ENCODE results near the gene INTS4.
"Not testable (repeated sequence)": the region's sequence is repeated elsewhere in the genome, so short reads cannot be mapped to it uniquely, and the experiment has no call there.

Gene INTS4, protein sequence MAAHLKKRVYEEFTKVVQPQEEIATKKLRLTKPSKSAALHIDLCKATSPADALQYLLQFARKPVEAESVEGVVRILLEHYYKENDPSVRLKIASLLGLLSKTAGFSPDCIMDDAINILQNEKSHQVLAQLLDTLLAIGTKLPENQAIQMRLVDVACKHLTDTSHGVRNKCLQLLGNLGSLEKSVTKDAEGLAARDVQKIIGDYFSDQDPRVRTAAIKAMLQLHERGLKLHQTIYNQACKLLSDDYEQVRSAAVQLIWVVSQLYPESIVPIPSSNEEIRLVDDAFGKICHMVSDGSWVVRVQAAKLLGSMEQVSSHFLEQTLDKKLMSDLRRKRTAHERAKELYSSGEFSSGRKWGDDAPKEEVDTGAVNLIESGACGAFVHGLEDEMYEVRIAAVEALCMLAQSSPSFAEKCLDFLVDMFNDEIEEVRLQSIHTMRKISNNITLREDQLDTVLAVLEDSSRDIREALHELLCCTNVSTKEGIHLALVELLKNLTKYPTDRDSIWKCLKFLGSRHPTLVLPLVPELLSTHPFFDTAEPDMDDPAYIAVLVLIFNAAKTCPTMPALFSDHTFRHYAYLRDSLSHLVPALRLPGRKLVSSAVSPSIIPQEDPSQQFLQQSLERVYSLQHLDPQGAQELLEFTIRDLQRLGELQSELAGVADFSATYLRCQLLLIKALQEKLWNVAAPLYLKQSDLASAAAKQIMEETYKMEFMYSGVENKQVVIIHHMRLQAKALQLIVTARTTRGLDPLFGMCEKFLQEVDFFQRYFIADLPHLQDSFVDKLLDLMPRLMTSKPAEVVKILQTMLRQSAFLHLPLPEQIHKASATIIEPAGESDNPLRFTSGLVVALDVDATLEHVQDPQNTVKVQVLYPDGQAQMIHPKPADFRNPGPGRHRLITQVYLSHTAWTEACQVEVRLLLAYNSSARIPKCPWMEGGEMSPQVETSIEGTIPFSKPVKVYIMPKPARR

DNA sequence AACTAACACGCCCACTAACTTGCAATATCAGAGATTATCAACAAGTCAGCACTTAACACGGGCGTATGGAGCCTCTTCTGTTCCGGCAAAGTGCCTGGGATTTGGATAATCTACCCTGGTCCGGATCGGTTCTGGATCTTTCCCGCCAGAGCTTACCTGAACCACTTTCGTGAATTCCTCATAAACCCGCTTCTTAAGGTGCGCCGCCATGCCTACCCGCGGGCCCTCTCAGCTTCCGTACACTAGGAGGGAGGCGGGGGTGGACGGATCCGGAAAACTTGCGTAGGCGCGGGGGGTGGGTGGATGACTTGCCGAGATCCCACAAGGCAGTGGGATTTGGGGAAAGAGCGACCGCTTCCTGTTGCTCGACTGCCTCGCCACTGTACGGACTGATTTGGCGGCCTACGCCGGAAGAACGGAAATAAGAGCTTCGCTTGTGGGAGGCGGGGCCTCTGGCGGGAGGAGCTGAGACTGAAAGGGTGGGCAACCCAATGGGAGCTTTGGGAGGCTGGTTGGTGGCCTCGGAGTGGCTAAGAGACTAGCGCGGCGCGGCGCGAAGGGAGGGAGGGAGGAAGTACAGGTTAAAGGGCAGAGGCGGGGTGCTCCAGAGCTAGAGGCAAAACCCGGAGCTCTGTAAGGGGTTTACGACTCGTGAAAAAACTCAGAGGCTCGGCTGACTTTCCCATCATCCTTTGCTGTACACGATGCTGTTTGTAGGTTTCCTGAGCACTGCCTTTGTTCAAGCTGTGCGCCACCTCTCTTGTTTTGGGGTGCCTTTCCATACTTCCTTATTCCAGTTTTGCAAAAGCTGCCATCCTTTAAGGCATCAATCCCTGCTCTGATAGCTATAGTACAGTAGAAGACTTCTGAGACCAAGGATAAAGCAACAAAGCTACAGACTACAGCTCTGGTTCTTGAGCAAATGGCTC lies at the start of gene INTS4:
Gene INTS4 (minus strand): TSS at position 235 of the 929 bp plus-strand sequence. CDS start 25 bp downstream, at position 210.
- peak; percentile 98 for DNase-seq

DNA sequence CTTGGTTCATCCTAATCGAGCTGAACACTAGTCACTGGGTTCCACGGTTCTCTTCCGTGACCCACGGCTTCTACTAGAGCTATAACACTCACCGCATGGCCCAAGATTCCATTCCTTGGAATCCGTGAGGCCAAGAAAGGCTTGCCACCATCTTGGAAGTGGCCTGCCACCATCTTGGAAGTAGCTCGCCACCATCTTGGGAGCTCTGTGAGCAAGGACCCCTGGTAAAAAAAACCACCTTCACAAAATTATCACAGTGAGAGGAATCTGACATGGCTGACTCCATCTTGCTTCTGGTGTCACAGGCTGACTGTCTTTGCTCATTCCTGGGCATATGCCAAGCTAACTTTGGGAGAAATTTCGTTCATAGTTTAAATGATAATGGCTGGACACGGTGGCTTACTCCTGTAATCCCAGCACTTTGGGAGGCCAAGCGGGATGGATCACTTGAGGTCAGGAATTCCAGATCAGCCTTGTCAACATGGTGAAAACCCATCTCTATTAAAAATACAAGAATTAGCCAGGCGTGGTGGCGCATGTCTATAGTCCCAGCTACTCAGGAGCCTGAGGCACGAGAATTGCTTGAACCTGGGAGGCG lies 47.5 kb upstream of the INTS4 start:
- DNase-seq = no peak

GRCh38 chr11:78041380-78041719 lies 46.9 kb upstream of the INTS4 start:
- DNase-seq = not testable (repeated sequence)

DNA sequence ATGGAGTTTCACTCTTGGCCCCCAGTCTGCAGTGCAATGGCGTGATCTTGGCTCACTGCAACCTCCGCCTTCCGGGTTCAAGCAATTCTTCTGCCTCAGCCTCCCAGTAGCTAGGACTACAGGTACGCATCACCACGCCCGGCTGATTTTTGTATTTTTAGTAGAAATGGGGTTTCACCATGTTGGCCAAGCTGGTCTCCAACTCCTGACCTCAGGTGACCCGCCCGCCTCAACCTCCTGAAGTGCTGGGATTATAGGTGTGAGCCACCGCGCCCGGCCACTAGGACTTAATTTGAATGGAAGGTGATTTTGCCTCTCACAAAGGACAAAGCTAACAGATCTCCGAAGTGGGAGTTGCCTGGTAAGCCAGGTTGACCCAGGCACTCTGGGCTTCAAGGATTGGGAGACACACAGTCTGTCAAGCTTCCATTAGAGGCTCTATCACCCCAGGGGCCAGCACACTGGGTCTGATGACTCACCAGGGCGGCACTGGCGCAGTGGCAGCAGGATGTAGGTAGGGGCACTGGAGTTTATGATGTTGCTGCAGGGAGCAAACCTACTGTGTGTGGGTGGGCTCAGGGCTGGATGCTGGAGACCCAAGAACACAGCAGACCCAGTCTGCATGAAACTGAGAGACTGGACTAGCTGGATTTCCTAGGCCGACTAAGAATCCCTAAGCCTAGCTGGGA lies 46.4 kb upstream of the INTS4 start:
- DNase-seq = no peak

DNA sequence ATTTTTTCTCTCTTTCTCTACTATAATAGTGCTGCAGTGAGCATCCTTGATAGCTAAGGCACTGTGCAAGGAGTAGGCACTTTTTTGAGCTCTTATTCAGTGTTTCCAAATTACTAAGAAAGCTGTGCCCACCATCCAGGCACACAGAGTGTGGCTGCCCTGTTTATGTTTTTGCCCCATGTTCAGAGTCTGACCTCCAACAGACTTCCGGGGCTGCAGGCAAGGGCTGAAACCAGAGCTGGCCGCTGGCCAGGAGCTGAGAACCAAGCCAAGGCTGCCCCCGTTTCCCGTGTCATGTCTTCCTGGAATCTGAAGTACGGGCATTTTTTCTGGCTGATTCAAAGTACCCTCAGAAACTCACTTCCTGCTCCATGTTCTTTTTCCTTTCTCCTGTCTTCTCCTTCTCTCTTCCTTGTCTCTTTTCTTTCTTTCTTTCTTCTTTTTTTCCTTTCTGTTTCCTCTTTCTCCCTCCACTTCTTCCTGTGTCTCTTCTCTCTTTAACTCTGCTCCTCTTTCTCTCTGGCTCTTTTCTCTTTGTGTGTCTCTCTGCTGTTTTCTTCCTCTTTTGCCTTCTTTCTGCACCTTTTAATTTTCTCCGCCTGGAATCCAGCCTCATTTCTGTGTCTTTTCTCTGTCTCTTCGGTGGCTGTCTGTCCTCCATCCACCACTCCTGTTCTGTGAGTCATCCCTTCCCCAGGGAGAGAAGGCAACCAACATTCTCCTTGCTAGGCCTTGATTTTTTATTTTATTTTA lies 45.6 kb upstream of the INTS4 start:
- no peak for DNase-seq

DNA sequence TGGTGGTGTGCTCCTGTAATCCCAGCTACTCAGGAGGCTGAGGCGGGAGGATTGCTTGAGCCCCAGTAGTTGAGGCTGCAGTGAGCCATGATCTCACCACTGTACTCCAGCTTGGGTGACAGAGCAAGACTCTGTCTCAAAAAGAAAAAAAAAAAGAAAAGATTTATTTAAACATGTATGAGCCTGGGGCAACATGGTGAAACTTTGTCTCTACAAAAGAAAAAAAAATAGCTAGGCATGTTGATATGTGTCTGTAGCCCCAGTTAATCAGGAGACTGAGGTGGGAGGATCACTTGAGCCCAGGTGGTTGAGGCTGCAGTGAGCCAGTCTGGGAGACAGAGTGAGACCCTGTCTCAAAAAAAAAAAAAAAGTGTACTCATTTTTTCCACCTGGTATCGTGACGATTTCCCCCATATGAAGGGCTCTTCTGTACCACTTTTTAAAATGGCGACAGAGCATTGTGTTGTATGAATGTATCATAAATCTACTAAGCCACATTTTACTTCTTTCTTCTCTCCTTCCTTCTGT lies 45.0 kb upstream of the INTS4 start:
- DNase-seq = no peak

DNA sequence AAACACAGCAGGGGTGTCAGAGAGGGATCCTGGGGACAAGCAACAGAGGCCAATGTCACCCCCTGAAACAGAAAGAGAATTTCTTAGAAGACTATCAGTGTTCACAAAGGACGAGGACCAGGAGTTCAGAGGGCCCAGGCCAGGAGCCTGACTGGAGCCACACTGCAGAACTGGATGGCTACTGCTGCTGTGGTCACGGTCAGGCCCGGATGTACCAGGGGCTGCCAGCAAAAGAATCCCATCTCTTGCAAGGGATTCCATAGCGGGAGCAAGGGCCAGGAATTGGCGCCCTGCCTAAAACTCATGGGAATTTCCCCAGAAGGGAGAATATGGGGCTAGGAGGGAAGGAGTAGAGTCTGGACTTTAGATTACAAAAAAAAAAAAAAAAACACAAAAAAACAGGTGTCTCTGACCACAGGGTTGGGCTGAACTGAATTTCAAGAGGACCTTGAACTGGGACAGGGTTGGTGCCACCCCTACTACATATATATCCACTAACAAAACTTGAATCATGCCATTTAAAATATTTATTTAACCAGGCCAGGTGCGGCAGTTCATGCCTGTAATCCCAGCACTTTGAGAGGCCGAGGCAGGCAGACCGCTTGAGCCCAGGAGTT lies 44.3 kb upstream of the INTS4 start:
- no peak for DNase-seq

GRCh38 chr11:78037825-78038620 lies 43.6 kb upstream of the INTS4 start:
- DNase-seq = no peak

GRCh38 chr11:78037056-78037455 lies 42.6 kb upstream of the INTS4 start:
- DNase-seq = no peak

DNA sequence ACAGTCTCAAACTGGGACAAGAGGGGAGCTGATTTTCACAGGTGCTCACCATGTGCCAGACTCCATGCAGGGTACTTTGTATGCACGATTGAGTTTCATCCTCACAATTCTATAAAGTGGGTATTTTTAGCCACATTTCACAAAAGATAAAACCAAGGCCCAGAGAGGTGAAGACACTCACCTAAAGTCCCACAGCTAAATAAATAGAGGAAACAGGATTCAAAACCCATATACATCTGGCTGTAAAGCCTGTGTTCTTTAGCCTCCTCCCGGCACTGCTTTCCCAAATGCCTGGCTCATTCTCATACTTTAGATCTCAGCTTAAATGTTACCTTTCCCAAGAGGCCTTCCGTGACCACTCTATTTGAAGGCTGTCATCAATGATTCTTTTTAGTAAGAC lies 41.8 kb upstream of the INTS4 start:
- DNase-seq = no peak

- no peak for DNase-seq
Observed at GRCh38 chr11:78034623-78035022, 40.2 kb upstream of the INTS4 start.

DNA sequence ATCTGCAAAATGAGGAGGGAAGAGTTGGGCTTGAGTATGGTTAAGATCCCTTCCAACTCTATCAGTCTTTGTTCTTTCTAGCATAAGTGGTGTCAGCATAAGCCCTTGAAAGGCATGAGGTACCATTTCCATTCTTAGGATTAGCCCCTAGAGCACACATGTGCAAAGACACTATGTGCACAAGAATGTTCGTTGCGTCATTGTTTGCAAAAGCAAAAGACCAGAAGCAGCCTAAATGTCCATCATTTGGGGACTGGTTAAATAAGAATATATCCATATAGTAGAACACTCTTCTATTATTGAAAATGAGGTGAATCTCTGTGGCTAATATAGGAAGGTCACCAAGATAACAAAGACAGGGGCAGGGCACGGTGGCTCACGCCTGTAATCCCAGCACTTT lies 38.6 kb upstream of the INTS4 start:
- DNase-seq = no peak

DNA sequence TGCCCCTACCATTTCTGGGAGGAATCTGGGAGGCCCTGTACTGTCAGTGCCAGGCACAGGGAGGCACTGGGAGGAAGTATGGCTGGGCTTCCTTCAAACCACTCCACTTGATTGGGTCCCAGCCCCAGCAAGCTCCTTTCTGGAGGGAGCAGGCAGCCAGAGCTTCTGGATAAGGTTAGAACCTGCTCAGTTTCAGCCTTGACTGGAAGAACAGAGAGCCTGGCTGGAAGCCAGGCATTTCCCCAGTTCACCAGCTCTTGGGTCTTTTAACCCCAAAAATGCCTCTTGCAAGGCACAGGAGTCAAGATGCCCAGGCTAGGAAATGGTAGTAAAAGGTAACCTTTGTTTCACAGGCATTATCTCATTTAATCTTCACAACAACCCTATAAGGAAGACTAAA lies 37.6 kb upstream of the INTS4 start:
- no peak for DNase-seq

DNA sequence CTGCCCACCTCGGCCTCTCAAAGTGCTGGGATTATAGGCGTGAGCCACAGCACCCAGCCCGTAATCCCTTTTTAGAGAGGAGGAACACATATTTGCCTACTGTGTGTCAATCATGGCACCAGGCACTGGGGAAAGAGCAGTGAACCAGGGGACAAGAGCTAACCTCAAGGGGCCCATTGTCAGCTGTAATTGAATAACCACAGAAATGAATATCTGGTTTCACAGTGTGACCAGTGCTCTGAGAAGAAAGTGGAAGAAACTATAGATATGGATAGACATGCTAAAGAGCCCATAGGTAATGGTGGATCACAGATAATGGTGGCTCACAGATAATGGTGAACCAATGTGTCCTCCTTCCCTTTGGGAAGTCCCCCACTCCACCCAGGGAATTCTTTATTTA lies 37.2 kb upstream of the INTS4 start:
- no peak for DNase-seq

GRCh38 chr11:78030429-78031325 lies 36.2 kb upstream of the INTS4 start:
- DNase-seq = no peak

DNA sequence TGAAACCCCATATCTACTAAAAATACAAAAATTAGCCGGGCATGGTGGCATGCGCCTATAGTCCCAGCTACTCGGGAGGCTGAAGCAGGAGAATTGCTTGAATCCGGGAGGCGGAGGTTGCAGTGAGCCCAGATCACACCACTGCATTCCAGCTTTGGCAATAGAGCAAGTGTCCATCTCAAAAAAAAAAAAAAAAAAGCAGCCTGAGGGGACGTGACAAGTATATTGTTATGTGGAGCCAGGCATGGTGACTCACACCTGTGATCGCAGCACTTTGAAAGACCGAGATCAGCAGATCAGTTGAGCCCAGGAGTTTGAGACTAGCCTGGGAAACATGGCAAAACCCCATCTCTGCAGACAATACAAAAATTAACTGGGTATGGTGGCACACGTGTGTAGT lies 34.0 kb upstream of the INTS4 start:
- DNase-seq = not testable (repeated sequence)

DNA sequence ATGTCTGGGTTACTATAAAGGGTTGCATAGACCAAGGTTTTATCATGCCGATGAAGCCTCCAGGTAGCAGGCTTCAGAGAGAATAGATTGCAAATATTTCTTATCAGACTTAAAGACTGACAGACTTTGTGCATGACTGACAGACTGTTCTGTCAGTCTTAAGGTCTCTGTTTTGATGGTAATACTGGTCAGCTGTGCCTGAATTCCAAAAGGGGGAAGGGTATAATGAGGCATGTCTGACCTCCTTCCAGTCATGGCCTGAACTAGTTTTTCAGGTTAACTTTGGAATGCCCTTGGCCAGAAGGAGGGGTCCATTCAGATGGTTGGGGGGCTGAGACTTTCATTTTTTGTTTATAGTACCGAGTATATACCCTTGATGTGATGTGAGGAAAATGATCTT lies 33.3 kb upstream of the INTS4 start:
- DNase-seq = no peak

DNA sequence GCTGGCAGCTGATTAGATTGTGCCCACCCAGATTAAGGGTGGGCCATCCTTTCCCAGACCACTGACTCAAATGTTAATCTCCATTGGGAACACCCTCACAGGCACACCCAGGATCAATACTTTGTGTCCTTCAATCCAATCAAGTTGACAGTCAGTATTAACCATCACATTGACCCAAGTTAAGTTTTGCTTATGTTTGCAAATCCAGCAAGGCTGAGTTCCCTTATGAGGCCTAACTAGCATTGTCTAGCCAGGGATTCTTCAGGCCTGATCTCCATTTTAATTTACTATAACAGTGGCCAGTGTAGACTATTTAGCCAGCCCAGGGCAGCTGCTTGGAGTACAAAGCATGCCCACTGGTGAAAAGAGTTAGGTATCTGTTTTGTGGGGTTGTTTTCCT lies 30.9 kb upstream of the INTS4 start:
- DNase-seq = no peak
